T-helper 1 cell (primary cell): ENCODE results near the gene VPREB3.

Experiments used
- DNase-seq, 5 donors: peaks; one replicate each; pipeline ENCODE4 v3.0.0-alpha.2; 2012 to 2020

VPREB3 gene

GRCh38 chr22:23722724-23723123 lies 31.5 kb downstream of the VPREB3 start:
- no peak for DNase-seq

DNA sequence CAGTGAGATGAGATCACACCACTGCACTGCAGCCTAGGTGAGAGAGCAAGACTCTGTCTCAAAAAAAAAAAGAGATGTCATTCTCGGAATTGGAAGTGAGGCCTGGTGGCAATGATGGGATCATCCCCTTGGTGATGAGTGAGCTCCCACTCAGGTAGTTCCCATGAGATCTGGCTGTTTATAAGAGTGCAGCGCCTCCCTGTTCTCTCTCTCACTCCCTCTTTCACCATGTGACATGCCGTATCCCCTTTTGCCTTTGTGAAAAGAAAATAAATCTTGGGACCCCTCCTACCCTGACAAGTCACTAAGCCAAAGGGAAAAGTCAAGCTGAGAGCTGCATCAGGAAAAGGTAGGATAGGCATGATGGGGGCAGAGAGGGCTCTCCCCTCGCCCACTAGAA lies 32.1 kb downstream of the VPREB3 start:
- DNase-seq, result no peak

- no peak for DNase-seq
Measured at GRCh38 chr22:23720855-23721254, 33.4 kb downstream of the VPREB3 start.

DNA sequence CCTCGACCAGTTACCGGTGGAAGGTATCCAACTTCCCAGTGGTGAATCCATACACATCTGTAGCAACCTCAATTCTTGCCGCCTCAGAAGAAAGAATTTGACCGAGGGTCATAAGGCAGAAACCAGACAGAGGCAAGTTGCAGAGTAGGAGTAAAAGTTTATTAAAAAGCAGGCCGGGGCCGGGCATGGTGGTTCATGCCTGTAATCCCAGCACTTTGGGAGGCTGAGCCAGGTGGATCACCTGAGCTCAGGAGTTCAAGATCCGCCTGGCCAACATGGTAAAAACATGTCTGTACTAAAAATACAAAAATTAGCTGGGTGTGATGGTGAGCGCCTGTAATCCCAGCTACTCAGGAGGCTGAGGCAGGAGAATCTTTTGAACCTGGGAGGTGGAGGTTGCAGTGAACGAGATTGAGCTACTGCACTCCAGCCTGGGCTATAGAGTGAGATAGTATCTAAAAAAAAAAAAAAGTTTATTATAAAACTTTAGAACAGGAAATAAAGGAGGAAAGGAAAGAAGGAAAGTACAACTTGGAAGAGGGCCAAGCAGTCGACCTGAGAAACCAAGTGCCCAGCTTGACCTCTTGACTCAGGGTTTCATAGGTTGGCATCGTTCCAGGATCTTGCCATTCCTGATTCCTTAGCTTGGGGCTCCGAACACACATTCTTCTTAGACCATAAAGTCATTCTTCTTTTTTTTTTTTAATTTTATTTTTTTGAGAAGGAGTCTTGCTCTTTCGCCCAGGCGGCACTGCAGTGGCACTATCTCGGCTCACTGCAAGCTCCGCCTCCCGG lies 35.7 kb downstream of the VPREB3 start:
- no peak for DNase-seq

DNA sequence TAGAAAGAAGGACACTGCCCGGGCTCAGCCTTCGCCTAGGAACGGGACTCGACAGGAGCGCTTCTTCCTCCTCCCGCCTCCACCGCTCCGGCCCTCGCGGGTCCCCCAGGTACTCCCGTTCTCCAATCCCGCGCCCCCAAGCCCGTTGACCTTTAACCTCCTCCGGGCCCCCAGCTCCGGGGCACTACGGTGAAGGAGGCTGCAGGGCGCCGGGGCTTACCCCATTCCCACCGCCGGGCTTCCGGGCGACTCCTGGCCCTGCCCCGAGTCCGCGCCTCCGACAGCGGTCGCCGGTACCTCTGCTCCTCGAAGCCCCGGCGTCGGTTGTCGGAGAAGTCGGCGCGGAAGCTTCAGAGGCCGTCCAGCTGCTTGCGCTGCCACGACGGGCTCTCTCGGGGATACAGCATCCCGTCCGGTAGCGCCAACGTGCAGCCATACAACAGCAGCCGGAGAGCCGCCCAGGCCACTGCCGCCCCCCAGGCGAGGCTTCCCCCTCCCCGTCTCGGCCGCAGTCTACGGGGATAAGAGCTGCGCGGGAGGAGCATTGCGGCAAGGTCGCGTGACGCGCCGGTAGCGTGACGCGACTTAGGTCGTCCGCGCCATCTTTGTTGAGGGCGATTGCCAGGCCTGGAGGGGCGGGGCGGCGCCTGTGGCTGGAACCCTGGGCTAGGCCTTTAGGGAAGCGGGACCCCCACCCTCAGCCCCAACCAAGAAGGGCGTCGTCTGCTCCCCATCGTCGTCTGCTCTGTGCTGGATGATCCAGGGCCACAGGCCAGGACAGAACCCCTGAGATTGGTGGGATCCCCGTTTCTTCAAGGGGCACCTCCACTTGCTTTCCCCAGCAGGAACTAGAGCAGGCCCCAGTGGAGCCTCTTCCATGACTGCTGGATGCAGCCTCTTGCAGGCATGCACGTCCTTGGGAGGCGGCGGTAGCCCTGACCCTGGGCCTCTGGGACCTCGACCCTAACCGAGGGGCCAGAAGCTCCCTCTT lies 37.1 kb downstream of the VPREB3 start:
- DNase-seq, result peak; percentile 62 to 87 (median 75)

DNA sequence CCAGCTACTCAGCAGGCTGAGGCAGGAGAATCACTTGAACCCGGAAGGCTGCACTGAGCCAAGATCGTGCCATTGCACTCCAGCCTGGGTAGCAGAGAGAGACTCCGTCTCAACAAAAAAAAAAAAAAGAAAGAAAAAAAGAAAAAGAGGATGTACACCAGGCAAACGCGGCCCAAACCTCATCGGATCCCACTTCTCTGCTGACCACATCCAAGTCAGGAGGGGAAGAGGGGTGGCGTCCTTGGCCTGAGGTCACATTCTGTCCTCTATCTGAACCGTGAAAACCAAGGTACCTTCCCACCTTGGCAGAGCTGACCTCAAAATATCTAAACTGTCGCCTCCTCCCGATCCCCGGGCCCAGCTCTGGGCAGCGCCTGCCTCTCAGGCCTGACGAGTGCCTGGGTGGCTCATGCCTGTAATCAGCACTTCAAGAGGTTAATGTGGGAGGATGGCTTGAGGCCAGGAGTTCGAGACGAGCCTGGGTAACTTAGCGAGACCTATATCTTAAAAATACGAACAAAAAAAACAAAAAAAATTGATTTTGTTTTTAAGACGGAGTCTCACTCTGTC lies 38.3 kb downstream of the VPREB3 start:
- DNase-seq, result no peak

- no peak for DNase-seq
Measured at GRCh38 chr22:23714596-23715578, 39.3 kb downstream of the VPREB3 start.

- DNase-seq, result no peak
Measured at GRCh38 chr22:23713696-23714595, 40.3 kb downstream of the VPREB3 start.

GRCh38 chr22:23712256-23712655 lies 42.0 kb downstream of the VPREB3 start:
- no peak for DNase-seq

GRCh38 chr22:23709107-23709506 lies 45.1 kb downstream of the VPREB3 start:
- DNase-seq, result no peak

GRCh38 chr22:23708270-23708669 lies 46.0 kb downstream of the VPREB3 start:
- peak in 1 of 5 donors; percentile 73 for DNase-seq

- DNase-seq, result peak in 1 of 5 donors; percentile 55
Measured at GRCh38 chr22:23705358-23705757, 48.9 kb downstream of the VPREB3 start.

- DNase-seq, result peak in 1 of 5 donors; percentile 54
Measured at GRCh38 chr22:23704829-23705228, 49.4 kb downstream of the VPREB3 start.

DNA sequence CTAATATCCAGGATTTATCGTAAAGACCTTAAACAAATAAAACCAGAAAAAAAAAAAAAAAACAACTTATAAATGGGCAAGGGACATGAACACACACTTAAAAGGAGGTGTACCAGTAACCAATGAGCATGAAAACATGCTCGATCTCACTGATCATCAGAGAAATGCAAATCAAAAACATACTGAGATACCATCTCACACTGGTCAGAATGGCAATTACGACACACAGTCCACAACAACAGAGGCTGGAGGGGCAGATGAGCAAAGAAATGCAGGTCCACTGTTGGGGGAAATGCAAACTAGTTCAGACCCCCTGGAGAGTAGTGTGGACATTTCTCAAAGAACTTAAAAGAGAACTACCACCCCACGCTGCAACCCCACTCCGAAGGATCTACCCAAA lies 50.2 kb downstream of the VPREB3 start:
- no peak for DNase-seq
